HEK293 (cell line): ENCODE measurements around the gene SLC16A10.

ENCODE experiments used
- CTCF ChIA-PET: fragments of 350-600 bp; formaldehyde crosslinking; extraction: SDS; loops from one replicate; lab custom pipeline; 2021; ENCODE audit warnings: antibody characterized with exemption; lab: Yijun Ruan, JAX
- POLR2A ChIA-PET: fragments of 300-600 bp; formaldehyde crosslinking; extraction: SDS; loops from one replicate; lab custom pipeline; 2020; ENCODE audit warnings: antibody characterized with exemption, inconsistent platforms; lab: Yijun Ruan, JAX
- H3K27ac ChIP-seq: fragments of 200-500 bp; sonication (Bioruptor generic); 2 replicates; pipeline ENCODE4 v1.5.1; 2014; ENCODE audit warnings: low read depth, low read length, control low read depth, inconsistent platforms; ENCODE audit errors: extremely low read depth
- H3K36me3 ChIP-seq, 2 experiments: fragments of 200-500 bp in 1 of 2; sonication (Bioruptor generic) in 1 of 2; 1 replicate in 1 of 2; 2 replicates in 1 of 2; pipeline ENCODE4 v1.5.1; 2014 to 2017; ENCODE audit warnings: inconsistent platforms in 2 of 2, low read length in 2 of 2; ENCODE audit not compliant: control insufficient read depth in 2 of 2, insufficient read depth in 1 of 2
- H3K4me1 ChIP-seq: fragments of 200-500 bp; sonication (Bioruptor generic); 2 replicates; pipeline ENCODE4 v1.5.1; 2014; ENCODE audit warnings: mild to moderate bottlenecking, low read length, inconsistent platforms; ENCODE audit not compliant: control insufficient read depth, insufficient read depth
- H3K4me3 ChIP-seq: 2 replicates; pipeline ENCODE4 v1.5.1; 2011; ENCODE audit warnings: low read depth, mild to moderate bottlenecking, control low read depth, low read length, moderate library complexity
- H3K9me3 ChIP-seq: fragments of 200-500 bp; sonication (Bioruptor generic); 2 replicates; pipeline ENCODE4 v1.5.1; 2014; ENCODE audit warnings: low read depth, low read length, inconsistent platforms; ENCODE audit not compliant: control insufficient read depth, insufficient read depth
- AEBP2 ChIP-seq: fragments of 450-650 bp; formaldehyde crosslinking; IDR thresholded peaks from 2 replicates; pipeline ENCODE4 v1.5.1; 2016; ENCODE audit warnings: missing biosample characterization, missing genetic modification characterization, borderline replicate concordance
- HIC1 ChIP-seq: fragments of 450-650 bp; formaldehyde crosslinking; IDR thresholded peaks from 2 replicates; pipeline ENCODE4 v1.5.1; 2016; ENCODE audit warnings: missing biosample characterization, missing genetic modification characterization
- HOXD13 ChIP-seq: sonication (generic); formaldehyde crosslinking; IDR thresholded peaks from 2 replicates; pipeline ENCODE4 v1.8.0; 2022; ENCODE audit warnings: missing genetic modification reagents, borderline replicate concordance
- IKZF3 ChIP-seq: fragments of 450-650 bp; IDR thresholded peaks from 2 replicates; pipeline ENCODE4 v1.5.0; 2018; ENCODE audit warnings: missing biosample characterization, mild to moderate bottlenecking, missing genetic modification characterization, moderate library complexity
- KLF1 ChIP-seq: fragments of 450-650 bp; formaldehyde crosslinking; IDR thresholded peaks from 2 replicates; pipeline ENCODE4 v1.5.1; 2016; ENCODE audit warnings: missing biosample characterization, missing genetic modification characterization
- PRDM10 ChIP-seq: fragments of 450-650 bp; formaldehyde crosslinking; IDR thresholded peaks from 2 replicates; pipeline ENCODE4 v1.5.1; 2016; ENCODE audit warnings: missing biosample characterization, missing genetic modification characterization
- SCRT1 ChIP-seq: fragments of 450-650 bp; formaldehyde crosslinking; IDR thresholded peaks from 2 replicates; pipeline ENCODE4 v1.5.1; 2016; ENCODE audit warnings: missing biosample characterization, missing genetic modification characterization, borderline replicate concordance
- SCRT2 ChIP-seq: fragments of 450-650 bp; formaldehyde crosslinking; IDR thresholded peaks from 2 replicates; pipeline ENCODE4 v1.5.1; 2016; ENCODE audit warnings: missing biosample characterization, missing genetic modification characterization
- YY2 ChIP-seq: fragments of 450-650 bp; formaldehyde crosslinking; IDR thresholded peaks from 2 replicates; pipeline ENCODE4 v1.5.1; 2016; ENCODE audit warnings: missing biosample characterization, missing genetic modification characterization
- ZNF132 ChIP-seq: fragments of 450-650 bp; formaldehyde crosslinking; IDR thresholded peaks from 2 replicates; pipeline ENCODE4 v1.5.1; 2017; ENCODE audit warnings: missing biosample characterization, missing genetic modification characterization, borderline replicate concordance
- ZNF174 ChIP-seq: fragments of 450-650 bp; formaldehyde crosslinking; IDR thresholded peaks from 2 replicates; pipeline ENCODE4 v1.5.0; 2017; ENCODE audit warnings: missing biosample characterization, mild to moderate bottlenecking, missing genetic modification characterization
- ZNF324 ChIP-seq: fragments of 450-650 bp; formaldehyde crosslinking; IDR thresholded peaks from 2 replicates; pipeline ENCODE4 v1.5.1; 2016; ENCODE audit warnings: missing biosample characterization, missing genetic modification characterization
- ZNF366 ChIP-seq: fragments of 450-650 bp; formaldehyde crosslinking; conservative IDR thresholded peaks from 2 replicates; pipeline ENCODE4 v1.5.1; 2016; ENCODE audit warnings: missing biosample characterization, missing genetic modification characterization
- ZNF501 ChIP-seq: fragments of 450-650 bp; formaldehyde crosslinking; IDR thresholded peaks from 2 replicates; pipeline ENCODE4 v1.5.1; 2016; ENCODE audit warnings: missing biosample characterization, missing genetic modification characterization
- ZNF704 ChIP-seq: fragments of 450-650 bp; formaldehyde crosslinking; IDR thresholded peaks from 2 replicates; pipeline ENCODE4 v1.5.1; 2016; ENCODE audit warnings: missing biosample characterization, missing genetic modification characterization
- ZSCAN16 ChIP-seq: fragments of 450-650 bp; formaldehyde crosslinking; IDR thresholded peaks from 2 replicates; pipeline ENCODE4 v1.5.1; 2016; ENCODE audit warnings: missing biosample characterization, missing genetic modification characterization

SLC16A10 gene

GRCh38 chr6:111243095-111243494 lies 155.8 kb downstream of the SLC16A10 start:
- POLR2A ChIA-PET = interaction anchor here (1.2 kb wide), 1 partner anchor 16 kb away, joined by 4 read pairs; a partner anchor contains a TSS
- CTCF ChIA-PET = interaction anchor here (0.6 to 1.2 kb wide), 3 partner anchors 9 to 848 kb away, joined by 3 to 4 read pairs (median 3); no protein-coding TSS in a partner anchor
- H3K4me1 ChIP-seq = no peaks in the 10 kb centered on the region
- H3K27ac ChIP-seq = no peak overlapping the region
- no peaks in the 10 kb centered on the region for H3K36me3 ChIP-seq
- no peak overlapping the region for H3K4me3 ChIP-seq
- H3K9me3 ChIP-seq = no peaks in the 10 kb centered on the region
- TF ChIP-seq AEBP2 (tag by site-specific recombination) = no peak
- TF ChIP-seq ZNF704 = no peak
- TF ChIP-seq HOXD13 (CRISPR knock-in tag) = no peak
- no peak for TF ChIP-seq ZNF174
- peak; percentile 78 for TF ChIP-seq SCRT2 (tag by site-specific recombination)
- no peak for TF ChIP-seq IKZF3 (tag by site-specific recombination)
- TF ChIP-seq SCRT1 (tag by site-specific recombination) = 0 out of 2 replicates have a peak, but pooled peaks have one; percentile 40
- no peak for TF ChIP-seq KLF1

- H3K36me3 ChIP-seq = no peaks in the 10 kb centered on the region
- H3K4me3 ChIP-seq = no peak overlapping the region
- no peak overlapping the region for H3K27ac ChIP-seq
- no peaks in the 10 kb centered on the region for H3K4me1 ChIP-seq
- POLR2A ChIA-PET = no interaction called here
- CTCF ChIA-PET = interaction anchor here (1.2 kb wide), 1 partner anchor 10 kb away, joined by 9 read pairs; a partner anchor contains a TSS
- no peaks in the 10 kb centered on the region for H3K9me3 ChIP-seq
- no peak for TF ChIP-seq PRDM10 (tag by site-specific recombination)
- TF ChIP-seq ZNF366 (tag by site-specific recombination) = no peak
- no peak for TF ChIP-seq ZNF324 (tag by site-specific recombination)
- TF ChIP-seq ZNF174 = no peak
- TF ChIP-seq YY2 (tag by site-specific recombination) = no peak
- TF ChIP-seq ZNF132 (tag by site-specific recombination) = no peak
- TF ChIP-seq ZSCAN16 = no peak
- TF ChIP-seq ZNF501 (tag by site-specific recombination) = no peak
- no peak for TF ChIP-seq HIC1 (tag by site-specific recombination)
Measured at GRCh38 chr6:111248789-111249188, 161.5 kb downstream of the SLC16A10 start.
